Cardiac atrium fibroblast (primary cell): ENCODE measurements around the gene TPH2. TPM values are rescaled to one million over a fixed set of nuclear protein-coding genes. Genes with fewer than 3 reads are reported as not detected.

ENCODE experiments used
- total RNA-seq: library from RNA; depleted of rRNA; stranded (reverse); fragments of >200 nt; gene quantifications from 2 replicates; pipeline ENCODE4 v1.2.3, GENCODE V29; 2015

TPH2 gene
- total RNA-seq, result not detected in 2 replicates

GRCh38 chr12:71938728-71939385, at the start of gene TPH2:
Gene TPH2, plus strand, starts transcription at chr12:71938845. Its CDS starts 142 bp downstream, at chr12:71938987.

Other genes starting within 250 kb of the TPH2 start
- 9.9 and 16.8 TPM in 2 replicates for gene RAB21, start 184.0 kb upstream of the TPH2 start, total RNA-seq
- gene TBC1D15, start 99.1 kb upstream of the TPH2 start, total RNA-seq, result 15.7 and 19.3 TPM in 2 replicates